AG04449 (cell line): ENCODE data around the gene SAE1.

Experiments used
- CTCF ChIA-PET: fragments of 350-600 bp; formaldehyde crosslinking; extraction: SDS; loops from one replicate; lab custom pipeline; 2021; ENCODE audit warnings: antibody characterized with exemption; lab: Yijun Ruan, JAX
- POLR2A ChIA-PET: fragments of 400-600, 350-600 bp; formaldehyde crosslinking; extraction: SDS; loops from one replicate; lab custom pipeline; 2020; ENCODE audit warnings: antibody characterized with exemption, inconsistent platforms; lab: Yijun Ruan, JAX
- DNase-seq: peaks from one replicate; pipeline ENCODE4 v3.0.0-alpha.2; 2010; ENCODE audit warnings: low read depth, low spot score
- H3K4me3 ChIP-seq: 2 replicates; pipeline ENCODE4 v1.5.1; 2011; ENCODE audit warnings: low read depth, mild to moderate bottlenecking, control low read depth, low read length
- TF ChIP-seq, protein P1 (sequence below): IDR thresholded peaks from one replicate; pipeline ENCODE4 v1.5.1; 2011; ENCODE audit warnings: mild to moderate bottlenecking, moderate library complexity, low read length, control low read depth, inconsistent platforms; ENCODE audit not compliant: insufficient read depth; ENCODE audit errors: missing control alignments

The SAE1 gene

DNA sequence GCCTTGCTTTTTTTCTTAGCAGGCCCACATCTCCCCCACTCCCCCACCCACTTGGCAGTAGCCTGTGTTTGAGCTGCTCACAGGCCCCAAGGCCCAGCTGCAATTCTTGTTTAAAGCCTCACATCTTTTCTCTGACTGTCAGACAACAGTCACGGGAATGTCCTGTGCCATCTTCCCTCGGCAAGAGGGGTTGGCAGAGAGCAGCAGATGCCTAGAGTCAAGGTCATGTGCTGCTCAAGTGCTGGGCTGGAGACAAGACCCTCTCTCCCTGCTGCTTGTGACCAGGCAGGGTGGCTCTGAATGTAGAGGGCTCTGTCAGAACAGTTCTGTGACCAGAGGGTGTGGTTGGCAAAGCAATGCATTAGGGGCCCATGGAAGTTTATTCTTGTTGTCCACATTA lies 53.0 kb downstream of the SAE1 start:
- no peak for DNase-seq
- POLR2A ChIA-PET = no interaction called here
- CTCF ChIA-PET = no interaction called here
- no peak overlapping the region for H3K4me3 ChIP-seq
- TF ChIP-seq, protein P1, sequence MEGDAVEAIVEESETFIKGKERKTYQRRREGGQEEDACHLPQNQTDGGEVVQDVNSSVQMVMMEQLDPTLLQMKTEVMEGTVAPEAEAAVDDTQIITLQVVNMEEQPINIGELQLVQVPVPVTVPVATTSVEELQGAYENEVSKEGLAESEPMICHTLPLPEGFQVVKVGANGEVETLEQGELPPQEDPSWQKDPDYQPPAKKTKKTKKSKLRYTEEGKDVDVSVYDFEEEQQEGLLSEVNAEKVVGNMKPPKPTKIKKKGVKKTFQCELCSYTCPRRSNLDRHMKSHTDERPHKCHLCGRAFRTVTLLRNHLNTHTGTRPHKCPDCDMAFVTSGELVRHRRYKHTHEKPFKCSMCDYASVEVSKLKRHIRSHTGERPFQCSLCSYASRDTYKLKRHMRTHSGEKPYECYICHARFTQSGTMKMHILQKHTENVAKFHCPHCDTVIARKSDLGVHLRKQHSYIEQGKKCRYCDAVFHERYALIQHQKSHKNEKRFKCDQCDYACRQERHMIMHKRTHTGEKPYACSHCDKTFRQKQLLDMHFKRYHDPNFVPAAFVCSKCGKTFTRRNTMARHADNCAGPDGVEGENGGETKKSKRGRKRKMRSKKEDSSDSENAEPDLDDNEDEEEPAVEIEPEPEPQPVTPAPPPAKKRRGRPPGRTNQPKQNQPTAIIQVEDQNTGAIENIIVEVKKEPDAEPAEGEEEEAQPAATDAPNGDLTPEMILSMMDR = no peak

DNA sequence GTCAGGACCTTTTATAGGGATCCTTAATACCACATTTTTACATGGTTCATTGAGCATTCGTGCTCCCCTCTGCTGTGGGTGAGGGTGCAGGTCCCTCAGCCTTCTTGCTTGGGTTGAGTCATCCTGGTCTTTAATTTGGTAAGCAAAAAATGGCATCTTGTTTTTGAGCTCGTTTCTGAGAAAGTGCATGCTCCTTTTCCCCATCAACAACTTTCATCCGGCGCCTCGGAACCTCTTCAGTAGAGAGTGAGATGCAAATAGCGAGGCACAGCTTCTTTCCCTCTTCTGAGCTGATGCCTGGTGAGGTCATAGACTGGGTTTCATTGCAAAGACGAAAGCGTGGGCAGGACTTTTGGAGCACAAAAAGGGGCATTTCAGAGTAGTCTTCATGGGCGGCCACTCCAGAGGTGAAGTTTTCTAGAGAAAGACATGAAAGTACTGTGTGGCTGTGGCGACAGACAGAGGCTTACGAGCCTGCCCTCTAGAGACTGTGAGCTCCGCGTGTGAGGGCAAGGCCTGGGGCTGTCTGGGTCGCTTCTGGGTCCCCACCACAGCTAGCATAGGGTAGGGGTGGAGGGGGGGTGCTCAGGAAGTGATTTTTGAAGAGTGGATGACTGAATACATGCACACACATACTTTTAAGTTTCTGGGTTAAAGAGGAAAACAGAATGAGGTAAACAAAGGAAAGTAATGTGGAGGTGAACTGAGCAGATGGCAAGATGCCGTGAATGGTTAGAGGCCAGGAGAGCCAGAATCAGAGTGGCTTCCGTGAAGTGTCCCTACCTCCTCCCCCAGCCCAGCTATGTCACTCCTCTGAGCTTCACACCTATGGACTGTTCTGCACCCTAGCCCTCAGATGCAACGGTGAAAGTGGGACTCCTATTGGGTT lies 56.1 kb downstream of the SAE1 start:
- no peak overlapping the region for H3K4me3 ChIP-seq
- POLR2A ChIA-PET = no interaction called here
- TF ChIP-seq, protein P1 = no peak
- DNase-seq = no peak
- CTCF ChIA-PET = interaction anchor here (1.2 to 3.8 kb wide), 7 partner anchors 9 to 61 kb away, joined by 3 to 23 read pairs (median 8); no protein-coding TSS in a partner anchor

DNA sequence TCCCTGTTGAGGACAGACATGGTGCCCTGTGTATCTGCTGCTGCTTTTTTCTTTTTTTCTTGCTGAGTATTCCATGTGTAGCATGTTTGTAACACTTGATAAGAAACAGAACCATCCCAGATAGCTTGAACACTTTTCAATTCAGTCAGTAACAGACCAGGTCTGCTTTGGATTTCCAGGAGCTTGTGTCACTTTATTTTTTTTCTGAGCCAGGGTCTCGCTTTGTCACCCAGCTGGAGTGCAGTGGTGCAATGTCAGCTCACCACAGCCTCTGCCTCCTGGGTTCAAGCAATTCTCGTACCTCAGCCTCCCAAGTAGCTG lies 56.7 kb downstream of the SAE1 start:
- POLR2A ChIA-PET = no interaction called here
- CTCF ChIA-PET = interaction anchor here (1.3 to 3.8 kb wide), 4 partner anchors 14 to 60 kb away, joined by 8 to 23 read pairs (median 10); no protein-coding TSS in a partner anchor
- no peak for DNase-seq
- TF ChIP-seq, protein P1 = no peak
- no peak overlapping the region for H3K4me3 ChIP-seq

- POLR2A ChIA-PET = no interaction called here
- H3K4me3 ChIP-seq = no peak overlapping the region
- CTCF ChIA-PET = interaction anchor here (0.8 to 3.8 kb wide), 5 partner anchors 19 to 59 kb away, joined by 3 to 23 read pairs (median 5); no protein-coding TSS in a partner anchor
- no peak for DNase-seq
- TF ChIP-seq, protein P1 = no peak
Measured at GRCh38 chr19:47187797-47188196, 57.2 kb downstream of the SAE1 start.

DNA sequence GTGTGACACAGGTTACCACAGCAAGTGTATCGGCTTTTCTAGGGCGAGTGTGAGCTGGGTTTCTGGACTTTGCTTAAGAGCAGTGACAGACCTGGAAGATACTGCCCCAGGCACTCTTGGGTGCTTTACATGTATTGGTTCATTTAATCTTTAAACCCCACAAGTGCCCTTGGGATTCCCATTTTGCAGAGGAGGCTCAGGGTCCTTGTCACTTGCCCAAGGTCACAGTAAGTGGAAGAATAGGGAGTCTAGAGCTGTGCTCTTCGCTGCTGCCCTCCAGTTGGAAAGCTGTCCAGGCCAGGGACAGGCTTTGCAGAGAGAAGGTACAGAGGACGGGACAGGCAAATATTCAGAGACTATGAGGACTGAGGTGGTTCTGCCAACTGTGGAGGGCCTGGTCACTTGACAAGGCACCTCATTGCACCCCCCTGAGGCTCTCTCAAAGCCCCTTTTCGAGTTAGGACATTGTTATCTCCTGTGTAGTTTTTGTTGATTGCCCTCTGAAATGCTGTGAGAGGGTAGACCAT lies 57.9 kb downstream of the SAE1 start:
- TF ChIP-seq, protein P1 = no peak
- H3K4me3 ChIP-seq = no peak overlapping the region
- CTCF ChIA-PET = interaction anchor here (0.8 to 3.8 kb wide), 6 partner anchors 10 to 58 kb away, joined by 3 to 23 read pairs (median 4); no protein-coding TSS in a partner anchor
- POLR2A ChIA-PET = no interaction called here
- DNase-seq = no peak

DNA sequence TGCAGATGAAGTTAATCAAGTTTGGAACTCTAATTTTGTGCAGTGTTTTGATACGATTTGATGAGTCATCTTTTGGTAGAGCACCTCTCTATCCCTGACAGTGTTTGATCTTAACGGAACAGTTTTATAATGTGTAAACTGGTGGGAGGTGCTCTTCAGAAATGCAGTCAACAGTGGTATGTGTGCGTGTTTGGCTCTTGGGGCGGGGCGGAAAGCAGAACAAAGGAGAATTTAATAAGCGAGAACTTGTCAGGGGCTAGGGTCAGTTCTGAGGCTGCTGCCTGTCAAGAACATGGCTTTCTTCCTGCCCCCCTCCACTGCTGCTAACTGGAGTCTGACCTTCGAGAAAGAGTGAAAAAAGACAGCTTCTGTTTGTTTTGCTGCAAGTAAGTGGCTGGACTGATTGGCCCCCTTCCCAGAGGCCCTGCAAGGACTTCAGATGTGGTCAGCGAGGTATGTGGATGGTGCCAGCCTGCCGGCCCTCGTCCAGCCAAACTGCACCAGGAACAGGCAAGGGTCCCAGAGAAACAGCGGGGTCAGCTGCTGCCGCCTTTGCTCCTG lies 59.6 kb downstream of the SAE1 start:
- POLR2A ChIA-PET = no interaction called here

More for the DNA sequence above, 59.6 kb downstream of the SAE1 start:
- CTCF ChIA-PET = interaction anchor here (0.8 to 5.0 kb wide), 4 partner anchors 12 to 57 kb away, joined by 3 to 45 read pairs (median 4); no protein-coding TSS in a partner anchor
- peak; percentile 37 for DNase-seq
- no peak overlapping the region; the same call in 1 of the 2 replicates for H3K4me3 ChIP-seq
- TF ChIP-seq, protein P1 = no peak
